ENCODE data around the gene PSAP.

- no peak for TF ChIP-seq EP300 (IDR thresholded peaks at IDR 0.05)
- no peak for TF ChIP-seq CTCF (IDR thresholded peaks at IDR 0.05)
- no peak for TF ChIP-seq POLR2A (IDR thresholded peaks at IDR 0.05)
Measured at GRCh38 chr10:71820966-71821365, 30.1 kb downstream of the PSAP start.

All from tibial nerve (tissue), 4 donors.